ENCODE data around the gene KLHDC3.

KLHDC3 gene

GRCh38 chr6:43070028-43070632, 56.1 kb downstream of the KLHDC3 start:
- no peak overlapping the region for H3K27ac ChIP-seq (ENCODE audit: low read depth, low read length)
- TF ChIP-seq CTCF (IDR thresholded peaks at IDR 0.05; ENCODE audit: low read depth, low read length, poor library complexity, severe bottlenecking), result peak; percentile 63
- TF ChIP-seq EZH2phosphoT487 (IDR thresholded peaks at IDR 0.05; ENCODE audit: borderline replicate concordance, low read length), result no peak
- H3K4me3 ChIP-seq (ENCODE audit: low read length), result no peak overlapping the region

More at GRCh38 chr6:43070028-43070632, 56.1 kb downstream of the KLHDC3 start:
- H3K9me2 ChIP-seq (replicated peaks; ENCODE audit: control insufficient read depth, low read length), result no peaks in the 10 kb centered on the region
- no peaks in the 10 kb centered on the region for H3K79me2 ChIP-seq (ENCODE audit: control insufficient read depth, low read length)
- no peaks in the 10 kb centered on the region for H3K36me3 ChIP-seq (ENCODE audit: control insufficient read depth, low read length)
- H3K9me3 ChIP-seq (ENCODE audit: control insufficient read depth, insufficient read depth, low read length), result no peaks in the 10 kb centered on the region
- no peaks in the 10 kb centered on the region for H3F3A ChIP-seq (ENCODE audit: control insufficient read depth, insufficient read depth)
- H3K4me2 ChIP-seq (ENCODE audit: low read length), result no peak overlapping the region
- no peaks in the 10 kb centered on the region; the same call in 1 of the 2 replicates for H4K20me1 ChIP-seq (ENCODE audit: control insufficient read depth, insufficient read depth, low read depth, low read length)
- H3K4me1 ChIP-seq (ENCODE audit: control insufficient read depth, low read length), result no peaks in the 10 kb centered on the region
- H3K27me3 ChIP-seq (ENCODE audit: control insufficient read depth, low read length), result peaks cover 1% of the 10 kb centered on the region; the same call in 1 of the 2 replicates

Data from DOHH2 (cell line).